GM12873 (cell line): ENCODE results near the gene KCNN3.

Experiments
- CTCF ChIP-seq: IDR thresholded peaks from 2 replicates; pipeline ENCODE4 v1.5.1; 2012; ENCODE audit warnings: low read depth, mild to moderate bottlenecking, moderate library complexity, low read length, control low read depth; ENCODE audit not compliant: insufficient read depth; ENCODE audit errors: missing control alignments

Gene KCNN3

GRCh38 chr1:154837034-154837671 is 32.9 kb downstream of the KCNN3 start:
- TF ChIP-seq CTCF, result no peak

GRCh38 chr1:154835531-154836324 is 34.4 kb downstream of the KCNN3 start:
- TF ChIP-seq CTCF, result no peak

GRCh38 chr1:154833841-154834240 is 36.2 kb downstream of the KCNN3 start:
- no peak for TF ChIP-seq CTCF

- no peak for TF ChIP-seq CTCF
Measured at GRCh38 chr1:154833209-154833608, 36.9 kb downstream of the KCNN3 start.

GRCh38 chr1:154832384-154832783 is 37.7 kb downstream of the KCNN3 start:
- TF ChIP-seq CTCF, result no peak

GRCh38 chr1:154831462-154831861 is 38.6 kb downstream of the KCNN3 start:
- no peak for TF ChIP-seq CTCF

- TF ChIP-seq CTCF, result no peak
Measured at GRCh38 chr1:154829062-154829461, 41.0 kb downstream of the KCNN3 start.
